HepG2 (cell line): Measurements from ENCODE around the gene PIGL. TPM values are rescaled to one million over a fixed set of nuclear protein-coding genes. Genes with fewer than 3 reads are reported as not detected.
A peak's percentile ranks its signal among the peaks of the same experiment; 100 is the strongest.

ENCODE experiments used
- ATAC-seq: fragments of 200-7000 bp; cut with Tn5 transposase; 3 replicates; pipeline ENCODE4 v1.9.1; 2020; ENCODE audit warnings: mild to moderate bottlenecking, moderate library complexity
- BruUV-seq: library from RNA; stranded (reverse); fragments of 400-500 nt; replicated peaks from 2 replicates; lab custom pipeline; 2021; lab: Mats Ljungman, UMichigan
- CTCF ChIA-PET: fragments of 300-600 bp; formaldehyde crosslinking; extraction: SDS; loops from one replicate; lab custom pipeline; 2021; ENCODE audit warnings: low total read pairs, inconsistent platforms, low intra/inter-chr PET ratio; lab: Yijun Ruan, JAX
- POLR2A ChIA-PET: fragments of 350-600 bp; sonication (Branson Sonifier 250); formaldehyde crosslinking; loops from one replicate; lab custom pipeline; 2020; ENCODE audit warnings: antibody characterized with exemption, inconsistent platforms; lab: Yijun Ruan, JAX
- DNase-seq: peaks from one replicate; pipeline ENCODE4 v3.0.0-alpha.2; 2015; ENCODE audit warnings: low spot score
- FAIRE-seq: peaks from 3 replicates; lab custom pipeline; 2011; peaks lifted over from hg19 to GRCh38; lab: Jason Lieb, UNC
- H2AFZ ChIP-seq: one replicate; pipeline ENCODE4 v1.6.1; 2011; ENCODE audit warnings: low read length, inconsistent platforms
- H3K27ac ChIP-seq: fragments of 300-600 bp; 3 replicates; pipeline ENCODE4 v1.8.0; 2011; ENCODE audit warnings: mixed run types, mild to moderate bottlenecking, mixed read lengths, low read length, inconsistent platforms; ENCODE audit not compliant: insufficient read depth; ENCODE audit errors: extremely low read length
- H3K27me3 ChIP-seq, 2 experiments: fragments of 200-600 bp in 1 of 2; 2 replicates in 1 of 2; 3 replicates in 1 of 2; pipeline versions ENCODE4 v1.6.0 to v1.8.0; 2011; ENCODE audit warnings: low read length in 2 of 2, mild to moderate bottlenecking in 2 of 2, moderate library complexity in 2 of 2, inconsistent platforms in 1 of 2; ENCODE audit not compliant: insufficient read depth in 2 of 2, control insufficient read depth in 1 of 2
- H3K36me3 ChIP-seq, 2 experiments: fragments of 200-600 bp in 1 of 2; replicated peaks in 1 of 2; 2 replicates in 1 of 2; 3 replicates in 1 of 2; pipeline versions ENCODE4 v1.5.1 to v1.8.0; 2011; ENCODE audit warnings: low read length in 2 of 2, inconsistent platforms in 1 of 2; ENCODE audit not compliant: insufficient read depth in 2 of 2, control insufficient read depth in 1 of 2
- H3K4me1 ChIP-seq: 2 replicates; pipeline ENCODE4 v1.5.1; 2012; ENCODE audit warnings: low read length, inconsistent platforms; ENCODE audit not compliant: insufficient read depth
- H3K4me2 ChIP-seq: 2 replicates; pipeline ENCODE4 v1.6.0; 2011; ENCODE audit warnings: low read depth, low read length, inconsistent platforms
- H3K4me3 ChIP-seq, 3 experiments: fragments of 200-600 bp in 1 of 3; sonication (generic), shearing (Covaris generic) in 1 of 3; replicated peaks in 1 of 3; 2 replicates each; pipeline ENCODE4 v1.5.1; 2011 to 2016; ENCODE audit warnings: low read length in 3 of 3, inconsistent platforms in 2 of 3, low read depth in 2 of 3, mild to moderate bottlenecking in 2 of 3, control low read depth in 1 of 3, mixed read lengths in 1 of 3; ENCODE audit not compliant: insufficient read depth in 1 of 3
- H3K79me2 ChIP-seq: one replicate; pipeline ENCODE4 v1.6.1; 2011; ENCODE audit warnings: low read length, inconsistent platforms; ENCODE audit not compliant: insufficient read depth
- H3K9ac ChIP-seq: 2 replicates; pipeline ENCODE4 v1.6.0; 2011; ENCODE audit warnings: mild to moderate bottlenecking, low read depth, low read length, inconsistent platforms; ENCODE audit not compliant: insufficient read depth
- H3K9me3 ChIP-seq: 2 replicates; pipeline ENCODE4 v1.5.1; 2012; ENCODE audit warnings: mild to moderate bottlenecking, low read length
- H4K20me1 ChIP-seq: 2 replicates; pipeline ENCODE4 v1.6.0; 2011; ENCODE audit warnings: inconsistent platforms, mild to moderate bottlenecking, low read length, moderate library complexity; ENCODE audit not compliant: insufficient read depth
- ADNP ChIP-seq: sonication (generic); formaldehyde crosslinking; IDR thresholded peaks from 2 replicates; pipeline ENCODE4 v1.4.0; 2020; ENCODE audit warnings: missing genetic modification reagents
- ERF ChIP-seq: IDR thresholded peaks from 2 replicates; pipeline ENCODE4 v1.6.1; 2018; ENCODE audit warnings: missing biosample characterization, missing genetic modification reagents
- FOXA3 ChIP-seq: IDR thresholded peaks from 2 replicates; pipeline ENCODE4 v1.6.1; 2016; ENCODE audit warnings: missing genetic modification reagents, missing compliant biosample characterization
- ISX ChIP-seq: sonication (generic); formaldehyde crosslinking; conservative IDR thresholded peaks from 2 replicates; pipeline ENCODE4 v1.5.0; 2020; ENCODE audit warnings: missing genetic modification reagents
- KDM5A ChIP-seq: fragments of 200-600 bp; sonication (generic); IDR thresholded peaks from 2 replicates; pipeline ENCODE4 v1.7.0; 2018; ENCODE audit warnings: antibody characterized with exemption, mild to moderate bottlenecking, low read length, borderline replicate concordance
- MIXL1 ChIP-seq: IDR thresholded peaks from 2 replicates; pipeline ENCODE4 v1.6.1; 2016
- MTF2 ChIP-seq: sonication (generic); formaldehyde crosslinking; IDR thresholded peaks from 2 replicates; pipeline ENCODE4 v1.5.0; 2020; ENCODE audit warnings: missing genetic modification reagents, borderline replicate concordance
- PHF21A ChIP-seq: sonication (generic); formaldehyde crosslinking; IDR thresholded peaks from 2 replicates; pipeline ENCODE4 v1.5.0; 2020; ENCODE audit warnings: mild to moderate bottlenecking, missing genetic modification reagents
- SALL2 ChIP-seq: sonication (generic); formaldehyde crosslinking; IDR thresholded peaks from 2 replicates; pipeline ENCODE4 v1.8.1; 2023; ENCODE audit warnings: mild to moderate bottlenecking, missing genetic modification reagents, inconsistent platforms
- TEAD3 ChIP-seq: optimal IDR thresholded peaks from 2 replicates; pipeline ENCODE3; 2016; ENCODE audit warnings: borderline replicate concordance
- TSC22D2 ChIP-seq: sonication (generic); formaldehyde crosslinking; IDR thresholded peaks from 2 replicates; pipeline ENCODE4 v1.5.1; 2020; ENCODE audit warnings: missing genetic modification reagents, mild to moderate bottlenecking, borderline replicate concordance
- ZFP1 ChIP-seq: IDR thresholded peaks from 2 replicates; pipeline ENCODE4 v1.6.1; 2016
- ZNF121 ChIP-seq: sonication (generic); formaldehyde crosslinking; IDR thresholded peaks from 2 replicates; pipeline ENCODE4 v1.5.0; 2020; ENCODE audit warnings: mild to moderate bottlenecking, missing genetic modification reagents
- ZNF224 ChIP-seq: sonication (generic); formaldehyde crosslinking; IDR thresholded peaks from 2 replicates; pipeline ENCODE4 v1.5.0; 2020; ENCODE audit warnings: mild to moderate bottlenecking, missing genetic modification reagents
- WGBS: methylation state at CpG from one replicate; pipeline ENCODE4 v1.1.6; 2017; ENCODE audit warnings: low lambda C conversion rate; 5-methylcytosine and 5-hydroxymethylcytosine counted together
- in situ Hi-C: cut with HindIII; loops from 2 replicates; pipeline ENCODE4 v1.10.0; 2017; ENCODE audit warnings: low pct_unique_long_range_greater_than_20kb; ENCODE audit not compliant: extremely low pct_ligation_motif_present
- intact Hi-C: fragments of 100-400 bp; cut with micrococcal nuclease; formaldehyde crosslinking; loops from one replicate; pipeline ENCODE4 v1.10.0; 2022; ENCODE audit not compliant: unreplicated experiment
- polyA plus RNA-seq, 8 experiments: library from polyadenylated mRNA; depleted of rRNA in 3 of 8; stranded (reverse) in 7 of 8; unstranded in 1 of 8; fragments of >200 nt; fragmentation: Illumina TruSeq in 4 of 8; extraction: Trizol in 4 of 8; gene quantifications; 2 replicates each; pipeline versions ENCODE4 v1.2.1 to v1.2.3, GENCODE V29; 2011 to 2016; ENCODE audit warnings: low read depth in 4 of 8, missing spikeins in 1 of 8, mixed read lengths in 1 of 8; ENCODE audit not compliant: insufficient read depth in 1 of 8
- total RNA-seq, 5 experiments: library from RNA; depleted of rRNA; stranded (reverse); fragments of >200 nt; fragmentation: Illumina TruSeq; extraction: Trizol; gene quantifications; 2 replicates each; pipeline ENCODE4 v1.2.3, GENCODE V29; 2016; ENCODE audit warnings: low read depth in 1 of 5
- TF ChIP-seq, protein P1 (sequence below): IDR thresholded peaks from 2 replicates; pipeline ENCODE4 v1.6.1; 2018; ENCODE audit warnings: missing genetic modification reagents, mild to moderate bottlenecking, missing compliant biosample characterization
- TF ChIP-seq, protein P2 (sequence below): sonication (generic); formaldehyde crosslinking; IDR thresholded peaks from 2 replicates; pipeline ENCODE4 v1.4.0; 2020; ENCODE audit warnings: mild to moderate bottlenecking, missing genetic modification reagents
- TF ChIP-seq, protein P3 (sequence below): sonication (generic); formaldehyde crosslinking; IDR thresholded peaks from 2 replicates; pipeline ENCODE4 v1.5.0; 2020; ENCODE audit warnings: mild to moderate bottlenecking, missing genetic modification reagents

Gene PIGL
- total and polyA plus RNA-seq, 2 of the 13 experiments (the other 11 are each of a cell fraction or from before 2014, with no cell fraction given) = 28.5 to 63.8 TPM

DNA sequence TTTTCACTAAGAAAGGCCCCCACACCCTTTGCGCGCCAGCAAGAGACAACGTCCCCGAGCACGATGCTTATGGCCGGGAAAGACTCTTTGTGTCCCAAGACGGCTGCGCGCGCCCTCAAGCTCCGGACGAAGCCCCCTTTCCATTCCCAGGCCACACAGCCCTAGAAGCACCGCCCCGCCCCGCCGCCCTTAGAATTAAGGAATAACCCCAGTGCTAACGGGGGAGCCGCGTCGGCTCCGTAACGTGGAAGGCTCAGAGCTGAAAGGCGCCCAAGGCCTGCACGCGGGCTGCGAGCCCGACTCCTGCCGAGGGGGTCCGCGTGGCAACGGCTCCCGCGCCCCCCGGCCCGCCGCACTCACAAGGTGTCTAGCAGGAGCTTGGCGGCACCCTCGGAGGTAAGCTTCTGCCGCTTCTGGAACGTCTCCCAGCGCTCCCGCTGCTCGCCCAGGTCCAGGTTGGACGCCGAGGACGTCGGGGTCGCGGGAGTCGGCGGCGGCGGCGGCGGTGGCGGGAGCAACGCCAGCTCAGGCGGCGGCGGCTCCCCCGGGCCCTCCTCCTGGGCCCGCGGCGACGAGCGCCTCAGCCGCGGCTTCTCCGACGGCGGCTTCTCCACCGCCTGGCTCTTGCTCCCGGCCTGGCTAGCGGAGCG is 135.8 kb downstream of the PIGL start (continued):
- TF ChIP-seq, protein P1, sequence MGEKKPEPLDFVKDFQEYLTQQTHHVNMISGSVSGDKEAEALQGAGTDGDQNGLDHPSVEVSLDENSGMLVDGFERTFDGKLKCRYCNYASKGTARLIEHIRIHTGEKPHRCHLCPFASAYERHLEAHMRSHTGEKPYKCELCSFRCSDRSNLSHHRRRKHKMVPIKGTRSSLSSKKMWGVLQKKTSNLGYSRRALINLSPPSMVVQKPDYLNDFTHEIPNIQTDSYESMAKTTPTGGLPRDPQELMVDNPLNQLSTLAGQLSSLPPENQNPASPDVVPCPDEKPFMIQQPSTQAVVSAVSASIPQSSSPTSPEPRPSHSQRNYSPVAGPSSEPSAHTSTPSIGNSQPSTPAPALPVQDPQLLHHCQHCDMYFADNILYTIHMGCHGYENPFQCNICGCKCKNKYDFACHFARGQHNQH (CRISPR knock-in tag) = no peak
- TF ChIP-seq MIXL1 (CRISPR knock-in tag) (no peak), ZNF121 (CRISPR knock-in tag) (no peak), FOXA3 (CRISPR knock-in tag) (0 out of 2 replicates have a peak, but pooled peaks have one; percentile 8)

DNA sequence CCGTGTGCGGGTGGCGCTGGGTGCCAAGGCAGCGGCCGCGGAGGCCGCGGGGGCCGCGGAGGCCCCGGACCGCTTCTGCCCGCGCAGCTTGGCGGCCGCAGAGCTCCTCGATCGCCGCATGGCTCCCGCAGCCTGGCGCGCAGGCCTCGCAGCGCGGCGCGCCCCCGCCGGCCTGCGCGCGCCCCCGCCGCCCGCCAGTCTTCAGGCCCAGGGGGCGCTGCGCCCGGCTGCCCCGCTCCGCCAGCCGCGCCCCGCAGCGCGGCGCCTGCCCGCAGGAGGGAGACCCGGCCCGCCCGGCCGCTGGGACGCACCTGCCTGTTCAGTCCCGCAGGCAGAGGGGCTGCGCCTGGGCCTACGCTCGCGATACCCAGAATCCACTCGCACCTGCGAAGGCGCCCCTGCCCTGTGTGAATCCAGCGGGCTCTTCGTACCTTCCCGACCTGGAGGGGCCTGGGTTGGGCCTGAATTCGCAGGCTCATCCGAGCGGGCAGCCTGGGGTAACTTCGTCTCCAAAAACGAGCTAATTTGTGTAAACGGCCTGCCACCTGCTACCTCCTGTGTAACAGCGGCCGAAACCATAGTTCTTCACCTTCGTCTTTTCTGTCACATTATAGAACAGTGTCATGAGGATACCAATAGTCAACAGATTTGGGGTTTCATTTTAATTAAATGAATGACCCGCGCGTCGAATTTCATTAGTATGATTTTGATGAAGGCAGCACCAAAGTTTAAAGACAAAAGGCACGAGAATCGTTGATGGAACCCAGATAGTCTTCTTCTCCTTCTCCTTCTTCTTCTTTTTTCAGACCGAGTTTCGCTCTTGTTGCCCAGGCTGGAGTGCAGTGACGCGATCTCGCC is 136.5 kb downstream of the PIGL start, which contains the start of gene CENPV:
Gene CENPV (minus strand): TSS at position 153 of the 858 bp plus-strand sequence. CDS start 33 bp downstream, at position 120.
- ChIA-PET POLR2A (interaction anchor here (0.6 to 7.3 kb wide), 14 partner anchors 11 to 143 kb away, joined by 3 to 68 read pairs (median 16); partner anchors contain the start of genes NCOR1, PIGL and UBB), CTCF (interaction anchor here (0.7 to 1.3 kb wide), 2 partner anchors 61 to 67 kb away, joined by 3 to 6 read pairs; no protein-coding TSS in a partner anchor)
- Histone ChIP-seq H4K20me1 (peaks cover 12% of the 10 kb centered on the region), H3K79me2 (peaks cover 36% of the 10 kb centered on the region), H3K4me1 (peaks cover 35% of the 10 kb centered on the region), H3K9ac (peak within 1 kb of the TSS; percentile 99), H2AFZ (no peak within 1 kb of the TSS), H3K9me3 (no peaks in the 10 kb centered on the region), H3K4me3 (peak within 1 kb of the TSS; percentile 85 to 89 (median 87)), H3K36me3 (peaks cover 6 to 15% of the 10 kb centered on the region in 2 experiments), H3K27ac (peak within 1 kb of the TSS; percentile 94), H3K27me3 (no peaks in the 10 kb centered on the region), H3K4me2 (peak within 1 kb of the TSS; percentile 83)
- FAIRE-seq (peak; percentile 21), ATAC-seq (peak; percentile 91), DNase-seq (peak; percentile 69)
- 36% methylated on average over 33 of the region's 83 CpGs for WGBS
- BruUV-seq = TSS peak; percentile 61
- intact Hi-C loops (loop anchor here (5.0 kb wide), 2 partner anchors 41 to 136 kb away; partner anchors contain the start of genes NCOR1 and PIGL), in situ Hi-C loops (loop anchor here (5.0 kb wide), 1 partner anchor 66 kb away; no protein-coding TSS in a partner anchor)
- TF ChIP-seq MTF2 (CRISPR knock-in tag) (no peak), KDM5A (no peak), ZFP1 (CRISPR knock-in tag) (no peak), PHF21A (CRISPR knock-in tag) (peak; percentile 53; the same call in 1 of the 2 replicates), SALL2 (CRISPR knock-in tag) (0 out of 2 replicates have a peak, but pooled peaks have one; percentile 32), ZNF224 (no peak), TEAD3 (CRISPR knock-in tag) (peak; percentile 8), TSC22D2 (CRISPR knock-in tag) (no peak), ERF (CRISPR knock-in tag) (no peak; the same call in 1 of the 2 replicates), FOXA3 (CRISPR knock-in tag) (peak; percentile 28; the same call in 1 of the 2 replicates), ADNP (peak; percentile 8; the same call in 1 of the 2 replicates), ISX (CRISPR knock-in tag) (0 out of 2 replicates have a peak, but pooled peaks have one; percentile 81)
- TF ChIP-seq, protein P2, sequence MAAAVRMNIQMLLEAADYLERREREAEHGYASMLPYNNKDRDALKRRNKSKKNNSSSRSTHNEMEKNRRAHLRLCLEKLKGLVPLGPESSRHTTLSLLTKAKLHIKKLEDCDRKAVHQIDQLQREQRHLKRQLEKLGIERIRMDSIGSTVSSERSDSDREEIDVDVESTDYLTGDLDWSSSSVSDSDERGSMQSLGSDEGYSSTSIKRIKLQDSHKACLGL = no peak
- TF ChIP-seq, protein P3, sequence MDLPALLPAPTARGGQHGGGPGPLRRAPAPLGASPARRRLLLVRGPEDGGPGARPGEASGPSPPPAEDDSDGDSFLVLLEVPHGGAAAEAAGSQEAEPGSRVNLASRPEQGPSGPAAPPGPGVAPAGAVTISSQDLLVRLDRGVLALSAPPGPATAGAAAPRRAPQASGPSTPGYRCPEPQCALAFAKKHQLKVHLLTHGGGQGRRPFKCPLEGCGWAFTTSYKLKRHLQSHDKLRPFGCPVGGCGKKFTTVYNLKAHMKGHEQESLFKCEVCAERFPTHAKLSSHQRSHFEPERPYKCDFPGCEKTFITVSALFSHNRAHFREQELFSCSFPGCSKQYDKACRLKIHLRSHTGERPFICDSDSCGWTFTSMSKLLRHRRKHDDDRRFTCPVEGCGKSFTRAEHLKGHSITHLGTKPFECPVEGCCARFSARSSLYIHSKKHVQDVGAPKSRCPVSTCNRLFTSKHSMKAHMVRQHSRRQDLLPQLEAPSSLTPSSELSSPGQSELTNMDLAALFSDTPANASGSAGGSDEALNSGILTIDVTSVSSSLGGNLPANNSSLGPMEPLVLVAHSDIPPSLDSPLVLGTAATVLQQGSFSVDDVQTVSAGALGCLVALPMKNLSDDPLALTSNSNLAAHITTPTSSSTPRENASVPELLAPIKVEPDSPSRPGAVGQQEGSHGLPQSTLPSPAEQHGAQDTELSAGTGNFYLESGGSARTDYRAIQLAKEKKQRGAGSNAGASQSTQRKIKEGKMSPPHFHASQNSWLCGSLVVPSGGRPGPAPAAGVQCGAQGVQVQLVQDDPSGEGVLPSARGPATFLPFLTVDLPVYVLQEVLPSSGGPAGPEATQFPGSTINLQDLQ (CRISPR knock-in tag) = peak; percentile 56; the same call in 1 of the 2 replicates
